ENCODE measurements around the gene CYTH3.
"Not testable (repeated sequence)": the region's sequence is repeated elsewhere in the genome, so short reads cannot be mapped to it uniquely, and the experiment has no call there.

The CYTH3 gene

GRCh38 chr7:6154542-6155404 is 117.7 kb downstream of the CYTH3 start:
- DNase-seq = no peak

- DNase-seq = no peak
These were observed 118.5 kb downstream of the CYTH3 start for GRCh38 chr7:6153646-6154541.

GRCh38 chr7:6151994-6152735 is 120.3 kb downstream of the CYTH3 start:
- DNase-seq = no peak

- not testable (repeated sequence) for DNase-seq
These were observed 120.9 kb downstream of the CYTH3 start for GRCh38 chr7:6151527-6151926.

GRCh38 chr7:6149996-6150395 is 122.4 kb downstream of the CYTH3 start:
- no peak for DNase-seq

- no peak for DNase-seq
These were observed 123.6 kb downstream of the CYTH3 start for GRCh38 chr7:6148724-6149360.

- no peak for DNase-seq
These were observed 124.8 kb downstream of the CYTH3 start for GRCh38 chr7:6147627-6148026.

- no peak for DNase-seq
These were observed 125.8 kb downstream of the CYTH3 start for GRCh38 chr7:6146666-6147065.

- DNase-seq = no peak
These were observed 128.4 kb downstream of the CYTH3 start for GRCh38 chr7:6143997-6144396.

GRCh38 chr7:6142871-6143380 is 129.5 kb downstream of the CYTH3 start:
- no peak for DNase-seq

- DNase-seq = peak in 3 of 51 donors; percentile 2 to 20 (median 3)
These were observed 133.0 kb downstream of the CYTH3 start for GRCh38 chr7:6139189-6139996.

- no peak for DNase-seq
These were observed 135.9 kb downstream of the CYTH3 start for GRCh38 chr7:6136475-6136874.

GRCh38 chr7:6133249-6133648 is 139.2 kb downstream of the CYTH3 start:
- no peak for DNase-seq

- no peak for DNase-seq
These were observed 142.3 kb downstream of the CYTH3 start for GRCh38 chr7:6130007-6130587.

- no peak for DNase-seq
These were observed 144.2 kb downstream of the CYTH3 start for GRCh38 chr7:6128205-6128604.

GRCh38 chr7:6127110-6127490 is 145.3 kb downstream of the CYTH3 start:
- DNase-seq = no peak

GRCh38 chr7:6123843-6124242 is 148.6 kb downstream of the CYTH3 start:
- no peak for DNase-seq

- no peak for DNase-seq
These were observed 151.3 kb downstream of the CYTH3 start for GRCh38 chr7:6121141-6121540.

- no peak for DNase-seq
These were observed 154.9 kb downstream of the CYTH3 start for GRCh38 chr7:6117533-6117932.

- no peak for DNase-seq
These were observed 156.2 kb downstream of the CYTH3 start for GRCh38 chr7:6116211-6116610.
